Heart right ventricle (tissue), 16 donors: ENCODE results near the gene SLC6A7. TPM values are rescaled to one million over a fixed set of nuclear protein-coding genes. Genes with fewer than 3 reads are reported as not detected.

Experiments used
- ATAC-seq, 8 donors: fragments of 200-7000 bp; cut with Tn5 transposase; one replicate each; pipeline ENCODE4 v1.9.1; 2020; ENCODE audit warnings: mild to moderate bottlenecking in 8 of 8, moderate library complexity in 8 of 8, moderate number of reproducible peaks in 1 of 8
- DNase-seq, 2 donors: peaks; one replicate each; pipeline ENCODE4 v3.0.0-alpha.2; 2020
- H3K27ac ChIP-seq, 10 donors: fragments of 200-600 bp; sonication (generic) in 2 of 10; one replicate each; pipeline versions ENCODE4 v1.5.0 to v1.8.0; 2020 to 2022; ENCODE audit warnings: mild to moderate bottlenecking in 3 of 10
- H3K27me3 ChIP-seq, 7 donors: fragments of 200-600 bp; one replicate each; pipeline ENCODE4 v1.8.0; 2021 to 2022; ENCODE audit warnings: mild to moderate bottlenecking in 2 of 7
- H3K36me3 ChIP-seq, 9 donors: fragments of 200-600 bp; sonication (generic) in 1 of 9; one replicate each; pipeline versions ENCODE4 v1.5.0 to v1.8.0; 2020 to 2022; ENCODE audit warnings: mild to moderate bottlenecking in 2 of 9
- H3K4me1 ChIP-seq, 9 donors: fragments of 200-600 bp; sonication (generic) in 1 of 9; one replicate each; pipeline versions ENCODE4 v1.5.0 to v1.8.0; 2020 to 2022; ENCODE audit warnings: mild to moderate bottlenecking in 4 of 9
- H3K4me3 ChIP-seq, 10 donors: fragments of 200-600 bp; sonication (generic) in 2 of 10; one replicate each; pipeline versions ENCODE4 v1.5.0 to v1.8.0; 2020 to 2022; ENCODE audit warnings: mild to moderate bottlenecking in 7 of 10, moderate library complexity in 2 of 10
- H3K9me3 ChIP-seq, 11 donors: fragments of 200-600 bp in 10 of 11; sonication (generic) in 2 of 11; one replicate each; pipeline versions ENCODE4 v1.5.0 to v1.8.0; 2013 to 2022; ENCODE audit warnings: mild to moderate bottlenecking in 2 of 11, control low read depth in 1 of 11, moderate library complexity in 1 of 11
- CTCF ChIP-seq, 9 donors: fragments of 200-600 bp; sonication (generic) in 2 of 9; IDR thresholded peaks; one replicate each; pipeline versions ENCODE4 v1.5.0 to v1.8.0; 2021 to 2022; ENCODE audit warnings: antibody characterized with exemption in 9 of 9, mild to moderate bottlenecking in 5 of 9, moderate library complexity in 1 of 9
- WGBS, 2 donors: extraction: QIAGEN DNeasy Blood & Tissue Kit; methylation state at CpG; one replicate each; pipeline ENCODE4 v1.1.7; 2013; ENCODE audit warnings: inconsistent platforms in 1 of 2; 5-methylcytosine and 5-hydroxymethylcytosine counted together
- intact Hi-C, 10 donors: fragments of 100-400 bp; cut with DNase I; formaldehyde crosslinking; loops; one replicate each; pipeline versions ENCODE4 v1.11.1 to v1.14.2; 2022
- polyA plus RNA-seq, 2 donors: library from polyadenylated mRNA; stranded (reverse); fragments of 200-250 nt; gene quantifications; one replicate each; pipeline ENCODE4 v1.2.3, GENCODE V29; 2013
- total RNA-seq, 10 donors: library from RNA; stranded (reverse); fragmentation: NEBNext Ultra II Directional in 3 of 10; extraction: Animal tissue kit (Norgen Biotek cat#: 25700) in 3 of 10; gene quantifications; one replicate each; pipeline versions ENCODE4 v1.2.1 to v1.2.4, GENCODE V29; 2021 to 2023
- donor health status: Arrhythmogenic right ventricular cardiomyopathy.
- donor health status: ischemic (EF 13 %, LVEDD 7.1; RV severe dilation, severe dysfunction).
- donor health status: healthy with polysubstance abuse.
- donor health status: DM: no; HTN: yes; CAD: no.
- donor health status: DM: no; HTN: no; CAD: no.
- donor health status: ischemic (EF 25% LVEDD 6.9; RV normal size, moderate dysfunction).
- donor health status: ischemic (EF 25% LVEDD 5.7; RV mildly dilated, moderate dysfunction).
- donor health status: healthy.
- donor health status: DM: yes; HTN: yes; CAD: no.
- donor health status: Ischemic cardiomyopathy.
- donor health status: ischemic (EF 35%, LVEDD 5.7; RV mildly dilated, moderate dysfunction).
- donor health status: nonischemic (EF 11% LVEDD 7.7; RV severe dilation, severe dysfunction).
- donor health status: DM: yes; HTN: yes; CAD: no.
- donor health status: PGD.
- donor health status: ischemic (EF 29% LVEDD 5.4; RV normal size, mild dysfunction).
- donor health status: nonischemic (EF 23%, LVEDD 6.1; RV moderate dilation, normal function).

The SLC6A7 gene
- total and polyA plus RNA-seq, 12 donors = not detected

GRCh38 chr5:150181027-150181426 is 8.8 kb upstream of the SLC6A7 start:
- ATAC-seq (peak in 1 of 8 donors; percentile 26), DNase-seq (no peak)
- peaks cover 13 to 47% (median 23%) of the 10 kb centered on the region in 9 donors for H3K4me1 ChIP-seq
- intact Hi-C loops = loop anchor here in 1 of 10 donors (2.0 kb wide), 1 partner anchor 20 kb away; no protein-coding TSS in a partner anchor
- WGBS, 2 donors = 54 to 67% methylated on average over 5 of the region's 5 CpGs
- no peaks in the 10 kb centered on the region for H3K27me3 ChIP-seq
- H3K9me3 ChIP-seq = no peaks in the 10 kb centered on the region
- H3K36me3 ChIP-seq = no peaks in the 10 kb centered on the region
- peak overlapping the region; percentile 61 to 88 (median 84) for H3K27ac ChIP-seq
- TF ChIP-seq CTCF (IDR thresholded peaks at IDR 0.05) = no peak
- no peak overlapping the region for H3K4me3 ChIP-seq

GRCh38 chr5:150181766-150182545 is 7.9 kb upstream of the SLC6A7 start:
- intact Hi-C loops = loop anchor here in 1 of 10 donors (2.0 kb wide), 1 partner anchor 21 kb away; no protein-coding TSS in a partner anchor
- H3K4me3 ChIP-seq = no peak overlapping the region
- no peak for TF ChIP-seq CTCF (IDR thresholded peaks at IDR 0.05)
- no peaks in the 10 kb centered on the region for H3K9me3 ChIP-seq
- ATAC-seq (no peak), DNase-seq (no peak)
- H3K27me3 ChIP-seq = no peaks in the 10 kb centered on the region
- H3K36me3 ChIP-seq = no peaks in the 10 kb centered on the region
- whole genome bisulfite sequencing, 2 donors = 93 to 95% methylated on average over 9 of the region's 9 CpGs
- H3K27ac ChIP-seq = peak overlapping the region in 6 of 10 donors; percentile 61 to 88 (median 84)
- peaks cover 13 to 39% (median 23%) of the 10 kb centered on the region in 9 donors for H3K4me1 ChIP-seq

- Histone ChIP-seq H3K27ac (no peak overlapping the region), H3K36me3 (no peaks in the 10 kb centered on the region), H3K9me3 (no peaks in the 10 kb centered on the region), H3K4me3 (no peak overlapping the region), H3K4me1 (peaks cover 13 to 39% (median 23%) of the 10 kb centered on the region in 9 donors), H3K27me3 (peaks cover 0 to 2% (median 0%) of the 10 kb centered on the region in 7 donors)
- 94 to 97% methylated on average over 10 of the region's 10 CpGs for WGBS, 2 donors
- DNase-seq (no peak), ATAC-seq (no peak)
- intact Hi-C loops = no loop called here
- TF ChIP-seq CTCF (IDR thresholded peaks at IDR 0.05) = no peak
Measured at GRCh38 chr5:150182774-150183173, 7.1 kb upstream of the SLC6A7 start.

GRCh38 chr5:150183436-150183835 is 6.4 kb upstream of the SLC6A7 start:
- H3K27me3 ChIP-seq = peaks cover 0 to 8% (median 4%) of the 10 kb centered on the region in 7 donors
- H3K4me1 ChIP-seq = peaks cover 13 to 39% (median 23%) of the 10 kb centered on the region in 9 donors
- no peak overlapping the region for H3K4me3 ChIP-seq
- ATAC-seq (no peak), DNase-seq (no peak)
- 93 to 97% methylated on average over 12 of the region's 12 CpGs for WGBS, 2 donors
- intact Hi-C loops = no loop called here
- H3K9me3 ChIP-seq = no peaks in the 10 kb centered on the region
- H3K36me3 ChIP-seq = no peaks in the 10 kb centered on the region
- TF ChIP-seq CTCF (IDR thresholded peaks at IDR 0.05) = no peak
- no peak overlapping the region for H3K27ac ChIP-seq
